NB4 (cell line): ENCODE measurements around the gene STRA6.
A peak's percentile ranks its signal among the peaks of the same experiment; 100 is the strongest.

Source experiments
- DNase-seq: peaks from one replicate; pipeline ENCODE4 v3.0.0; 2010; ENCODE audit warnings: low read depth
- H3K4me3 ChIP-seq: one replicate; pipeline ENCODE4 v1.5.1; 2011; ENCODE audit warnings: mild to moderate bottlenecking, low read depth, low read length, moderate library complexity
- MYC ChIP-seq: IDR thresholded peaks from 2 replicates; pipeline ENCODE4 v1.6.1; 2011; ENCODE audit warnings: low read depth, low read length
- POLR2A ChIP-seq: IDR thresholded peaks from 2 replicates; pipeline ENCODE4 v1.6.1; 2011; ENCODE audit warnings: mild to moderate bottlenecking; ENCODE audit not compliant: insufficient read length; ENCODE audit errors: extremely low read depth
- TF ChIP-seq, protein P1 (sequence below): IDR thresholded peaks from 2 replicates; pipeline ENCODE4 v1.6.1; 2011; ENCODE audit warnings: low read depth, low read length
- TF ChIP-seq, protein P2 (sequence below): IDR thresholded peaks from one replicate; pipeline ENCODE4 v1.5.1; 2012; ENCODE audit warnings: low read depth, low read length

The STRA6 gene

DNA sequence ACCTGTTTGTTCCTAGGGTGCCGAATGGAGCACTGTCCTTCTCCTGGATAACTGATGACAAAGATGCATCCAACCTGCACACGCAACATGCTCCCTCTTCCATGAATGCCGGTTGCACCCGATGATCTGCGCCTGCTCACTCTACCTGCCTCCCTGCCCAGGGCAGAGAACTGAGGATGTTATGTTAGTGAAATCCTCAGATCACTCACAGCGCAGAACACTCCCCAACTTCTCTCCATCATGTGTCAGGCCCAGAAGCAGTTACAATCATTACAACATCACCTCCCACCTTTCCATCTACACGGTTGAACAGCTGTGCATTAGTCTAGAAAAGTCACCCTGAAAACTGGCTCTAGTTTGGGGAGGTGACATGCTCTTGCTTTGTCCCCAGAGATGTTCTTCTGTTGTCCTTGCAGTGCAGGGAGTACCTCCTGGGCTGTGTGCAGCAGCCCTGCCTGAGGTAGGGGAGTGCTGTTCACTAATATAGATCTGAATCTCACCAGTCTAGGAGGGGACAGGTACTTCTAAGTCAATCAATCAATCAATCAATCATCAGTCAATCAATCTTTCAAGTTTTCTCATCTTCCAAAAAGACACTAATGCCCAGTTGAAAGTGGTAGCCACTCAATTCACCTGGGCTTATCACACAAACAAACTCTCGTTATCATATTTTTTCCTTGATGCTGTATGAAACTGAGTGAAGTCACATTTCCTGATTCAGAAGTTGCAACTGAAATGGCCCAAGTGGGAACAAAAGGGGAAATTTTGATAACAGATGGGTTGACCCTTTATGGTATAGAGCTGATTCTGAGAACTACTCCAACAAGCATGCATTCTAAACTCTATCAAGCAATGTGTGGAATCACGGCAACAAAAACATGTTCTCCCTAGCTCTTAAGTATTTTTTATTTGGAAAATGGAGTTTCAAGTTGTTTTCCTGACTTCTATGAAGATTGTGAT, 44.4 kb downstream of the STRA6 start:
- DNase-seq = no peak
- TF ChIP-seq, protein P1, sequence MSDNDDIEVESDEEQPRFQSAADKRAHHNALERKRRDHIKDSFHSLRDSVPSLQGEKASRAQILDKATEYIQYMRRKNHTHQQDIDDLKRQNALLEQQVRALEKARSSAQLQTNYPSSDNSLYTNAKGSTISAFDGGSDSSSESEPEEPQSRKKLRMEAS = no peak
- no peak for TF ChIP-seq POLR2A
- H3K4me3 ChIP-seq = no peak overlapping the region

DNA sequence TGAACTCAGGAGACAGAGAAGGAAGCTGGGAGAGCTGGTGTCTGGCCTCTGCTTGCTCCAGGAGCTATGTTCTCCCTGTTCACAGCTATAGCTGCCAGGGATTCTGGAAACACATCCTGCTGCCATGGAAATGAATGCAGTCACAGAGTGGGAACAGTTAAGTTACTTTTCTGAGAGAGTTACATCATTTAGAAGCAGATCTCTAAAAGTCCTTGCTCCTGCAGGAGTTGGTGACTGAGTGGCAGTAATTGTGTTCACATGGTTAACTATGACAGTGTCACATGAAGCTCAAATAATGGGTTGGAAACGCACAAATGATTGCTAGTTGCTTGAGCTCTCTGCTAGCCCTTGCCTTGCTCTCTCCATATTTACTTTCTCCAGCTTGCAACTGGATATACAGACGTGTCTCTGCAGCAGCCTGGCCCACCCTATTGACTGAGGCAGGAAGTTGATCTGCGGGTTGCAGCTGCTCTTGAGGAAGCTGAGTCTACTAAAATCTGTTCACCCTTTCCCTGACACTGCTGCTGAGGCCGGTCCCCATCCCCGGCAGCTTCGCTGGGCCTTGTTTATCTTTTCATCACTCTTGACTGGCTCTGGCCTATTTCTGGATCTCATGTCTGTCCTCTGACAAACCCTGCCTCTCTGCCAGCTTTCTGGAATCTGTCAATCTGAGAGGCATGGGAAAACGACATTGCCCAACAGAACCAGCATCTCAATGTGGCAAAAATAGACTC, 45.7 kb downstream of the STRA6 start:
- no peak overlapping the region for H3K4me3 ChIP-seq
- DNase-seq = no peak
- TF ChIP-seq MYC (no peak), POLR2A (no peak)
- TF ChIP-seq, protein P2, sequence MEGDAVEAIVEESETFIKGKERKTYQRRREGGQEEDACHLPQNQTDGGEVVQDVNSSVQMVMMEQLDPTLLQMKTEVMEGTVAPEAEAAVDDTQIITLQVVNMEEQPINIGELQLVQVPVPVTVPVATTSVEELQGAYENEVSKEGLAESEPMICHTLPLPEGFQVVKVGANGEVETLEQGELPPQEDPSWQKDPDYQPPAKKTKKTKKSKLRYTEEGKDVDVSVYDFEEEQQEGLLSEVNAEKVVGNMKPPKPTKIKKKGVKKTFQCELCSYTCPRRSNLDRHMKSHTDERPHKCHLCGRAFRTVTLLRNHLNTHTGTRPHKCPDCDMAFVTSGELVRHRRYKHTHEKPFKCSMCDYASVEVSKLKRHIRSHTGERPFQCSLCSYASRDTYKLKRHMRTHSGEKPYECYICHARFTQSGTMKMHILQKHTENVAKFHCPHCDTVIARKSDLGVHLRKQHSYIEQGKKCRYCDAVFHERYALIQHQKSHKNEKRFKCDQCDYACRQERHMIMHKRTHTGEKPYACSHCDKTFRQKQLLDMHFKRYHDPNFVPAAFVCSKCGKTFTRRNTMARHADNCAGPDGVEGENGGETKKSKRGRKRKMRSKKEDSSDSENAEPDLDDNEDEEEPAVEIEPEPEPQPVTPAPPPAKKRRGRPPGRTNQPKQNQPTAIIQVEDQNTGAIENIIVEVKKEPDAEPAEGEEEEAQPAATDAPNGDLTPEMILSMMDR = no peak
- TF ChIP-seq, protein P1 = no peak

DNA sequence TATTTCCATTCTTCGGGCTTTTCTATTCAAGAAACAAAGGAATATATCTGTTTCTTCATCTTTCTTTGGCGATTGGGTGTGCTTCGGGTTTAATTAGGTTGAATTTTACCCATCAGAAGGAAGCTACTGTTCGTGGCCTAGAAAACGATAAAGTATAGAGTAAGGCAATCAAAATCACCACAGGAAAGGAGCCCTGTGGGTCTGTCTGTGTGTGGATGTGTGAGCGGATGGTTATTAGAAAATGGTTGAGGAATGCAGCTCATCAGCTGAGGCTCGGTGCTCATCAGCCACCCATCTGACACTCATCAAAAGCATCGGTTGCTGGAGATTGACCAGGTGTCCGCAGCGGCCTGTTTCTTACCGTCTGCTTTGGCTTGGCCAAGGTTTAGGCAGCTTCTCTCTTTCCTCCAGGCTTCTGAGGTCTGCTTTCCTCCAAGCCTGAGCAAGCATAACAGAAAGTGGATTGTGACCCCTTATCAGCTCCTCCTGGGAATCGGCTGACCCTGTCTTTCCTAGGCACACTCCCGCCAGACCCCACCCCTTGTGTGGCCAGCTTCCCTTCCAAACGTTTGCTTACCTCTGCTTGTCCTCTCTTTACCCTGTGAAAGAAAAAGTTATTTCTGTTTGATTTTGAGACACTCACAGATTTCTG, 46.7 kb downstream of the STRA6 start:
- TF ChIP-seq POLR2A = no peak
- DNase-seq = no peak

DNA sequence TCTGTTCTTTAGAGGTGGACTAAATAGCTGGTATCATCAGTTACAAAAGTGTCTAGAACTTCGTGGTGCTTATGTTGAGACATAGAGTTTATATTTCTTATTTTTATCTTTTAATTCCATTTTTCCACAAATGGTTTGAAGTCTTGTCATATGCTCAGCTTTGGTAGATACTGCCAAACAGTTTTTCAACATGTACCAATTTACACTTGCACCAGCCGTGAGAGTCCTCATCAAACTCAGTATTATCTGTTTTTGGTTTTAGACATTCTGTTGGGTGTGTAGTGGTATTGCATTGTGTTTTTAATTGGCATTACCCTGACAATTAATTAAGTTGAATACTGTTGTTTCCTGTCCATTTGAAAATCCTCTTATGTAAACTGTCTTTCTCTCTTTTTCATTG, 55.5 kb downstream of the STRA6 start:
- DNase-seq = no peak
- H3K4me3 ChIP-seq = no peak overlapping the region
- TF ChIP-seq MYC (no peak), POLR2A (no peak)
- TF ChIP-seq, protein P1 = no peak
- TF ChIP-seq, protein P2 = no peak

More for the DNA sequence above, 46.7 kb downstream of the STRA6 start:
- H3K4me3 ChIP-seq = no peak overlapping the region

DNA sequence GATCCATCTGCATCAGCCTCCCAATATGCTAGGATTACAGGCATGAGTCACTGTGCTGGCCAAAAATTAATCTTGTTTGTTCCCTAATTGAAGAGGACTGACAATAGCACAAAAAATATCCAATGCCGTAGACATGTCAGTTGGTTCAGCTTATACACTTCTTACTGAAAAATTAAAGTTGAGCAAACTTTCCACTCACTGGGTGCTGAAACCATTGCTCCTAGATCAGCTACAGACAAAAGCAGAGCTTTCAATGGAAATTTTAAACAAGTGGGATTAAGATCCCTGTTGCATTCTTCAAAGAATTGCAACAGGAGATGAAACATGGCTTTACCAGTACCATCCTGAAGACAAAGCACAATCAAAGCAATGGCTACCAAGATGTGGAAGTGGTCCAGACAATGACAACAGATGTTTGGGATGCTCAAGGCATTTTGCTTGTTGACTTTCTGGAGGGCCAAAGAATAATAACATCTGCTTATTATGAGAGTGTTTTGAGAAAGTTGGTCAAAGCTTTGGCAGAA, 56.2 kb downstream of the STRA6 start:
- H3K4me3 ChIP-seq = no peak overlapping the region
- TF ChIP-seq, protein P2 = no peak
- TF ChIP-seq POLR2A (no peak), MYC (no peak)
- TF ChIP-seq, protein P1 = no peak
- no peak for DNase-seq

DNA sequence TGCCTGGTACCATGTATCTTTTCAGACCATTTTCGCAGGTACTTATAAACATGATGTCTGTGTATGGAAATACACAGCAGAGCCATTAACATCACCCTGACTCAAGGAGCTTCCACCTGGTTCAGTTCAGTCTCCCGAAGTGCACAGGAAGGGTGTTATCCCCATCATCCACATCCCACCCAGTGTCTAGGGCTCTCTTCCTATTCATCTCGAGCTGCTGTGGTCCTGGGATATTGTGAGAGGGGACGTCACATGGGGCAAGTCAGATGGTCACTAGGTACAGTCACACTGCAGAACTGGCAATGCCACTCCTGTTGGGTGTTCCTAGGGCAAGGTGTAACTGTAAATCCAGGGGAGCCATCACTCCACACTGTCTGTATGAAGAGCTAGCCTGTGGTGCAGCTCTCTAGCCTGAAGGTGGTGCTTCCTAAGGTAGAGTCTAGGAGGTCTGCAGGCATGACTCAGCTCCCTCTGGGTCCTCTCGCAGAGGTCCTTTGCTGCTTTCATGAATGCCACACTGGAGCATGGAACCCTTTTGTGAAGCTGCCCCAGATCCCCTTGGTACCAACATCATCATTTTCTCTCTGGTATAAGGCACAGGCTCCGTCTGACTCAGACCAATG, 58.3 kb downstream of the STRA6 start:
- peak; percentile 46 for DNase-seq
- H3K4me3 ChIP-seq = no peak overlapping the region
- no peak for TF ChIP-seq POLR2A
- TF ChIP-seq MYC = no peak
- TF ChIP-seq, protein P2 = peak; percentile 16
- TF ChIP-seq, protein P1 = no peak
